Measurements from ENCODE around the gene OR5M3. TPM values are rescaled to one million over a fixed set of nuclear protein-coding genes. Genes with fewer than 3 reads are reported as not detected.

Gene OR5M3
- total and polyA plus RNA-seq, 4 experiments from 2014 or later, result not detected

GRCh38 chr11:56474729-56475235 lies 1.6 kb upstream of the OR5M3 start:
- POLR2A ChIA-PET (ENCODE audit: partially characterized antibody), result no interaction called here
- no peaks in the 10 kb centered on the region for H3K9me3 ChIP-seq (ENCODE audit: control insufficient read depth in 1 of 2, low read length in 2 of 2)

GRCh38 chr11:56457076-56457475 lies 16.1 kb downstream of the OR5M3 start:
- Mint-ChIP-seq H3K9me3 (peaks cover 0 to 18% (median 10%) of the 10 kb centered on the region in 8 donors), H3K27ac (no peak overlapping the region), H3K4me1 (no peaks in the 10 kb centered on the region), H3K27me3 (no peaks in the 10 kb centered on the region), H3K4me3 (no peak overlapping the region), H3K36me3 (no peaks in the 10 kb centered on the region)
- no peak for DNase-seq
- no peaks in the 10 kb centered on the region for H3K27me3 ChIP-seq (ENCODE audit: insufficient read depth, low read length)
- no peaks in the 10 kb centered on the region for H3K4me1 ChIP-seq (ENCODE audit: insufficient read depth, low read length)
- no peaks in the 10 kb centered on the region for H3K9me3 ChIP-seq (ENCODE audit: control insufficient read depth in 1 of 2, low read length in 2 of 2)
- no peaks in the 10 kb centered on the region for H3K36me3 ChIP-seq (ENCODE audit: insufficient read depth, low read length)
- CTCF ChIA-PET (ENCODE audit: partially characterized antibody), result no interaction called here
- POLR2A ChIA-PET (ENCODE audit: partially characterized antibody), result no interaction called here
- no peak overlapping the region for H3K4me3 ChIP-seq (ENCODE audit: low read length in 2 of 2)
- no peak overlapping the region for H3K27ac ChIP-seq (ENCODE audit: low read depth, low read length)
- intact Hi-C loops (cut with micrococcal nuclease), result no loop called here

More at GRCh38 chr11:56474729-56475235, 1.6 kb upstream of the OR5M3 start:
- no peak for DNase-seq
- Mint-ChIP-seq H3K9me3 (peaks cover 0 to 19% (median 8%) of the 10 kb centered on the region in 8 donors), H3K4me3 (no peak overlapping the region), H3K36me3 (no peaks in the 10 kb centered on the region), H3K27me3 (no peaks in the 10 kb centered on the region), H3K27ac (no peak overlapping the region), H3K4me1 (no peaks in the 10 kb centered on the region)
- CTCF ChIA-PET (ENCODE audit: partially characterized antibody), result no interaction called here
- Histone ChIP-seq H3K27me3 (ENCODE audit: insufficient read depth, low read length) (no peaks in the 10 kb centered on the region), H3K27ac (ENCODE audit: low read depth, low read length) (no peak overlapping the region), H3K4me3 (ENCODE audit: low read length in 2 of 2) (no peak overlapping the region), H3K4me1 (ENCODE audit: insufficient read depth, low read length) (no peaks in the 10 kb centered on the region), H3K36me3 (ENCODE audit: insufficient read depth, low read length) (no peaks in the 10 kb centered on the region)
- intact Hi-C loops (cut with micrococcal nuclease), result no loop called here

DNA sequence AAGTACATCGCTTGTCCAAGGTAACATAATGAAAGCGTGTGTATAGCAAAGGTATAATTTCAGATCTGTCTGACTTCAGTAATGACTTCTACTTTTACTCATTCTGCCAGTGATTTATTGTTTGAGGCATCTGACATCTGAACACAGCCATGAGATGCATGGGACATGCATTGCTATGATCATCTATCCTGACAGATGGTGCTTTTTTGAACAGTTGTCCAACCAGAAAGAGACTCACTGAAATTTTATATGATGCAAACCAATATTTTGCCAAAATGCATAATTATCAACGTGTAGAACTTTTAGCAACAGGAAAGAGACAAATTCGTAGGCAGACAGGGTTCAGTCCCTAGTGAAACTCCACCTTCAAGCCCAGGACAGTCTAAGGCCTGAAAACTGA lies 19.6 kb downstream of the OR5M3 start:
- POLR2A ChIA-PET (ENCODE audit: partially characterized antibody), result no interaction called here
- no peaks in the 10 kb centered on the region for H3K4me1 Mint-ChIP-seq

More for the DNA sequence above, 19.6 kb downstream of the OR5M3 start:
- H3K4me1 ChIP-seq (ENCODE audit: insufficient read depth, low read length), result no peaks in the 10 kb centered on the region
- CTCF ChIA-PET (ENCODE audit: partially characterized antibody), result no interaction called here
- H3K27ac Mint-ChIP-seq, result no peak overlapping the region
- no peaks in the 10 kb centered on the region for H3K27me3 ChIP-seq (ENCODE audit: insufficient read depth, low read length)
- H3K36me3 Mint-ChIP-seq, result no peaks in the 10 kb centered on the region
- no peak overlapping the region for H3K27ac ChIP-seq (ENCODE audit: low read depth, low read length)
- intact Hi-C loops (cut with micrococcal nuclease), result no loop called here
- no peak overlapping the region for H3K4me3 Mint-ChIP-seq
- H3K36me3 ChIP-seq (ENCODE audit: insufficient read depth, low read length), result no peaks in the 10 kb centered on the region
- H3K4me3 ChIP-seq (ENCODE audit: low read length in 2 of 2), result no peak overlapping the region
- H3K9me3 ChIP-seq (ENCODE audit: control insufficient read depth in 1 of 2, low read length in 2 of 2), result no peaks in the 10 kb centered on the region
- peaks cover 0 to 26% (median 9%) of the 10 kb centered on the region in 8 donors for H3K9me3 Mint-ChIP-seq
- H3K27me3 Mint-ChIP-seq, result no peaks in the 10 kb centered on the region
- DNase-seq, result no peak

Other genes with a start within 250 kb of the OR5M3 start
- not detected for gene OR5T2, start 239.1 kb downstream of the OR5M3 start, total RNA-seq
- gene OR5T2, start 239.1 kb downstream of the OR5M3 start, polyA plus RNA-seq, result not detected
- gene OR5T3, start 221.1 kb downstream of the OR5M3 start, total RNA-seq, result not detected
- not detected for gene OR5T3, start 221.1 kb downstream of the OR5M3 start, polyA plus RNA-seq
- not detected for gene OR5T1, start 199.2 kb downstream of the OR5M3 start, total RNA-seq
- not detected for gene OR5T1, start 199.2 kb downstream of the OR5M3 start, polyA plus RNA-seq
- gene OR8H1, start 181.1 kb downstream of the OR5M3 start, total RNA-seq, result not detected
- gene OR8H1, start 181.1 kb downstream of the OR5M3 start, polyA plus RNA-seq, result not detected
- gene OR8K3, start 158.2 kb downstream of the OR5M3 start, total RNA-seq, result not detected
- not detected for gene OR8K3, start 158.2 kb downstream of the OR5M3 start, polyA plus RNA-seq
- not detected for gene OR8K1, start 127.3 kb downstream of the OR5M3 start, total RNA-seq
- not detected for gene OR8K1, start 127.3 kb downstream of the OR5M3 start, polyA plus RNA-seq
- gene OR8J1, start 119.1 kb downstream of the OR5M3 start, total RNA-seq, result not detected
- gene OR8J1, start 119.1 kb downstream of the OR5M3 start, polyA plus RNA-seq, result not detected
- gene OR8U1, start 97.7 kb downstream of the OR5M3 start, total RNA-seq, result not detected
- gene OR8U1, start 97.7 kb downstream of the OR5M3 start, polyA plus RNA-seq, result not detected
- gene OR5AL1, start 60.7 kb downstream of the OR5M3 start, total RNA-seq, result not detected
- gene OR5AL1, start 60.7 kb downstream of the OR5M3 start, polyA plus RNA-seq, result not detected
- gene OR5M8, start 18.0 kb upstream of the OR5M3 start, total RNA-seq, result not detected
- not detected for gene OR5M8, start 18.0 kb upstream of the OR5M3 start, polyA plus RNA-seq
- not detected for gene OR5M11, start 69.9 kb upstream of the OR5M3 start, total RNA-seq
- gene OR5M11, start 69.9 kb upstream of the OR5M3 start, polyA plus RNA-seq, result not detected
- gene OR5M10, start 104.4 kb upstream of the OR5M3 start, total RNA-seq, result not detected
- not detected for gene OR5M10, start 104.4 kb upstream of the OR5M3 start, polyA plus RNA-seq
- gene OR5M1, start 141.5 kb upstream of the OR5M3 start, total RNA-seq, result not detected
- gene OR5M1, start 141.5 kb upstream of the OR5M3 start, polyA plus RNA-seq, result not detected
- gene OR5AP2, start 169.1 kb upstream of the OR5M3 start, total RNA-seq, result not detected
- gene OR5AP2, start 169.1 kb upstream of the OR5M3 start, polyA plus RNA-seq, result not detected
- not detected for gene OR5AR1, start 190.3 kb upstream of the OR5M3 start, total RNA-seq
- not detected for gene OR5AR1, start 190.3 kb upstream of the OR5M3 start, polyA plus RNA-seq
- not detected for gene OR9G1, start 225.7 kb upstream of the OR5M3 start, total RNA-seq
- gene OR9G1, start 225.7 kb upstream of the OR5M3 start, polyA plus RNA-seq, result not detected

Data from CD4-positive, alpha-beta memory T cell (primary cell).